Tibial artery (tissue), 4 donors: ENCODE data around the gene GNPNAT1.

Experiments
- DNase-seq, 2 donors: peaks; one replicate each; pipeline ENCODE4 v3.0.0-alpha.2; 2019
- H3K27ac ChIP-seq, 2 donors: fragments of 200-600 bp; sonication (generic) in 1 of 2; 1 replicate in 1 of 2; 2 replicates in 1 of 2; pipeline ENCODE4 v1.5.1; 2018 to 2019; ENCODE audit warnings: mild to moderate bottlenecking in 1 of 2
- H3K27me3 ChIP-seq, 2 donors: fragments of 200-600 bp; sonication (generic) in 1 of 2; one replicate each; pipeline versions ENCODE4 v1.5.1 to v1.6.0; 2016 to 2019
- H3K36me3 ChIP-seq, 3 donors: fragments of 200-600 bp; sonication (generic) in 2 of 3; one replicate each; pipeline ENCODE4 v1.5.1; 2016 to 2019; ENCODE audit warnings: mild to moderate bottlenecking in 2 of 3
- H3K4me1 ChIP-seq, 4 donors: fragments of 200-600 bp; sonication (generic) in 2 of 4; 1 replicate in 3 of 4; 2 replicates in 1 of 4; pipeline ENCODE4 v1.5.1; 2016 to 2019
- H3K4me3 ChIP-seq, 2 donors: fragments of 200-600 bp; sonication (generic) in 1 of 2; 1 replicate in 1 of 2; 2 replicates in 1 of 2; pipeline ENCODE4 v1.5.1; 2018 to 2019; ENCODE audit warnings: mild to moderate bottlenecking in 2 of 2
- H3K9me3 ChIP-seq, 3 donors: fragments of 200-600 bp; sonication (generic) in 1 of 3; one replicate each; pipeline ENCODE4 v1.5.1; 2016 to 2019
- intact Hi-C: fragments of 100-400 bp; cut with DNase I; formaldehyde crosslinking; loops from one replicate; pipeline ENCODE4 v1.15.0; 2023; ENCODE audit warnings: low total_unique reads
- TF ChIP-seq, protein P1 (sequence below), 2 experiments: fragments of 200-600 bp in 1 of 2; fragments of 450-650 bp in 1 of 2; IDR thresholded peaks; one replicate each; pipeline ENCODE4 v1.5.1; 2017 to 2019; ENCODE audit warnings: antibody characterized with exemption in 2 of 2, mild to moderate bottlenecking in 1 of 2, moderate library complexity in 1 of 2

The GNPNAT1 gene

DNA sequence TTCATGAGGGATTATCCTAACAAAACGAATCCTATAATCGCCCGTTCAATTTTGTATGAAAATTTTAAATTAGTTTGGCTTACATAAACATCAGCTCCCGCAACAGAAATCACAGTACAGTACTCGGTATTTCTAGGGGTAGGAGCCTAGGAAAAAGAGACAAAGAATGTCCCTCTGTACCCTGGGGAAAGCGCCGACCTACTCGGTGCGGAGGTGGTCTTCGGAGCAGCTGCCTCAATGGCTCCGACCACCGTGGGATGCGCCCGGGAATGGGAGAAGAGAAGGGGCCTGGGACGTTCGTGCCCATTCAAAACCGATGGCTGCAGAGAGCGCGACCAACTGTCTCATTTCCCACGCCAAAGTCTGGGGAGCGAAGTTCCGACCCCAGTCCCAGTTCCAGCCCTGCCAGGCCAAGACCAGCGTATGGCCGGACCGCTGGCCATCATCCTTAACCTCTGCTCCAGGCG lies 618 bp downstream of the GNPNAT1 start:
- intact Hi-C loops, result loop anchor here (5.0 kb wide), 1 partner anchor 58 kb away; the partner anchor contains the start of gene STYX

DNA sequence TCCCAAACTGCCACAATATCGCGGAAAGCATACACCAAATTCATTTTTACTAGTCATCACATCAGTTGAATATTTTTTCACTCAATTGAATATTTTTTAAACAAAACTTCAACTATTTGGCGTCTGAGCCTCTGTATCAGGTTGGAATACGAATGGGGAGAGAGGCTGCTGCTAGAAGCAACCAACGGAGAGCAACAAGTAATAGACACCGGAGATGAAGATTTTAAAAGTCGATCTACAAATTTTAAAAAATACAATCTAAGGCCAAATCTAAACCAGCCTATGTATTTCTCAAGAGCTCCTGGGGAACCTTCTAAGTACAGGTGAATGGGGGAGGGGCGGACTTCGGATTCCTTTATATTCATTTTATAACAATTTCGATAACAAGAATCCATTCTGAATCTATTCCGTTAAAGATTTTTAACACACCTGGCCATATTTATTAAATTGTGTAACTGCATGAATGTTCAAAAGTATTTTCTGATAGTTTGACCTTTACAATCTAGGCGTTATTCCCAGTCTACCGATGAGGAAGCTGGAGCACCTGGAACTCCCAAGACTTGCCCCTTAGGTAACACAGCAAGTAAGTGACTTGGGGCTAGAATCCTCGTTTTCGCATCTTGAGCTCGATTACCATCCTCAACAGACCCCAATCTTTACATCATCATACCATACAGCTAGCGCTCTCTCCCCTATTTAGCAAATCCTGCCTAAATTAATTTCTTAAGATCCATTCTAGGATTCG lies 1.2 kb downstream of the GNPNAT1 start:
- Histone ChIP-seq H3K9me3 (no peaks in the 10 kb centered on the region), H3K36me3 (no peaks in the 10 kb centered on the region), H3K4me1 (peaks cover 0 to 38% (median 15%) of the 10 kb centered on the region in 4 donors), H3K4me3 (peak overlapping the region; percentile 60 to 85), H3K27me3 (no peaks in the 10 kb centered on the region), H3K27ac (peak overlapping the region; percentile 79 to 94)
- no peak for DNase-seq
- TF ChIP-seq, protein P1, sequence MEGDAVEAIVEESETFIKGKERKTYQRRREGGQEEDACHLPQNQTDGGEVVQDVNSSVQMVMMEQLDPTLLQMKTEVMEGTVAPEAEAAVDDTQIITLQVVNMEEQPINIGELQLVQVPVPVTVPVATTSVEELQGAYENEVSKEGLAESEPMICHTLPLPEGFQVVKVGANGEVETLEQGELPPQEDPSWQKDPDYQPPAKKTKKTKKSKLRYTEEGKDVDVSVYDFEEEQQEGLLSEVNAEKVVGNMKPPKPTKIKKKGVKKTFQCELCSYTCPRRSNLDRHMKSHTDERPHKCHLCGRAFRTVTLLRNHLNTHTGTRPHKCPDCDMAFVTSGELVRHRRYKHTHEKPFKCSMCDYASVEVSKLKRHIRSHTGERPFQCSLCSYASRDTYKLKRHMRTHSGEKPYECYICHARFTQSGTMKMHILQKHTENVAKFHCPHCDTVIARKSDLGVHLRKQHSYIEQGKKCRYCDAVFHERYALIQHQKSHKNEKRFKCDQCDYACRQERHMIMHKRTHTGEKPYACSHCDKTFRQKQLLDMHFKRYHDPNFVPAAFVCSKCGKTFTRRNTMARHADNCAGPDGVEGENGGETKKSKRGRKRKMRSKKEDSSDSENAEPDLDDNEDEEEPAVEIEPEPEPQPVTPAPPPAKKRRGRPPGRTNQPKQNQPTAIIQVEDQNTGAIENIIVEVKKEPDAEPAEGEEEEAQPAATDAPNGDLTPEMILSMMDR (IDR thresholded peaks at IDR 0.05), result no peak
- intact Hi-C loops, result loop anchor here (5.0 kb wide), 1 partner anchor 58 kb away; the partner anchor contains the start of gene STYX

More for the DNA sequence above, 618 bp downstream of the GNPNAT1 start:
- Histone ChIP-seq H3K27ac (peak overlapping the region; percentile 79 to 94), H3K36me3 (no peaks in the 10 kb centered on the region), H3K27me3 (no peaks in the 10 kb centered on the region), H3K4me3 (peak overlapping the region; percentile 60 to 85), H3K4me1 (peaks cover 0 to 38% (median 15%) of the 10 kb centered on the region in 4 donors), H3K9me3 (no peaks in the 10 kb centered on the region)
- no peak for DNase-seq
- TF ChIP-seq, protein P1 (IDR thresholded peaks at IDR 0.05), result no peak

DNA sequence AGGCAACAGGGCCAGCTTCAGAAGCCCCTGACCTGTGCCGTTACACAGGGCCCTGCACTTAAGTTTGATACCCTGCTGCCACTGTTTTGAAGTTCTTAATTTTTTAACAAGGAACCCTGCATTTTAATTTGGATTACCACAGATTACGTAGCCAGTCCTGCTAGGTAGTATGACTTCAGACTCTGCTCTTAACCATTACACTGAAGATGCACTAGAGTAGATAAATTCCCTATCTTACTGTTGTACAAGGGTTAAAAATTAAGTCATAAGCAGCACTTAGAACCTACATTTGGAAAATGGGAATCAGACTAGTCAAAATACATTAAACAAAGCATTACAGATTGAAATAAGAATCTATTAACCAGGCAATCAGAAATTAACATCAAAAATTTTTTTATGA lies 2.3 kb downstream of the GNPNAT1 start:
- H3K4me1 ChIP-seq, result peaks cover 0 to 38% (median 15%) of the 10 kb centered on the region in 4 donors
- TF ChIP-seq, protein P1 (IDR thresholded peaks at IDR 0.05), result no peak
- DNase-seq, result no peak
- H3K4me3 ChIP-seq, result no peak overlapping the region
- no peaks in the 10 kb centered on the region for H3K27me3 ChIP-seq
- intact Hi-C loops, result no loop called here
- no peak overlapping the region for H3K27ac ChIP-seq
- H3K36me3 ChIP-seq, result no peaks in the 10 kb centered on the region
- no peaks in the 10 kb centered on the region for H3K9me3 ChIP-seq

DNA sequence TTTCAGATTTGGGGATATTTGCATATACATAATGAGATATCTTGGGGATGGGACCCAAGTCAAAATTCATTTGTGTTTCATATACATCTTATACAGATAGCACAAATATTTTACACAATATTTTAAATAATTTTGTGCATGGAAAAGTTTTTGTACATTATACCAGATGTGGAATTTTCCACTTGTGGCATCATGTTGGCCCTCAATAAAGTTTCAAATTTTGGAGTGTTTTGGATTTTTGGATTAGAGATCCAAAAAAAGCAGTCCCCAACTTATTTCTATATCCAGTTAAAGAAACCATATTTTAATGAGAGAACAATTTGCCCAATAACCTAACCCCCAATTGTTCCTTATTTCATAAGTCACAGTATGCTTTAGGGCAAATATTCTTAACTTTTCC lies 4.5 kb downstream of the GNPNAT1 start:
- peaks cover 0 to 25% (median 12%) of the 10 kb centered on the region in 4 donors for H3K4me1 ChIP-seq
- intact Hi-C loops, result no loop called here
- TF ChIP-seq, protein P1 (IDR thresholded peaks at IDR 0.05), result no peak
- no peak overlapping the region for H3K4me3 ChIP-seq
- H3K36me3 ChIP-seq, result no peaks in the 10 kb centered on the region
- H3K9me3 ChIP-seq, result no peaks in the 10 kb centered on the region
- H3K27me3 ChIP-seq, result no peaks in the 10 kb centered on the region
- no peak overlapping the region for H3K27ac ChIP-seq
- no peak for DNase-seq

DNA sequence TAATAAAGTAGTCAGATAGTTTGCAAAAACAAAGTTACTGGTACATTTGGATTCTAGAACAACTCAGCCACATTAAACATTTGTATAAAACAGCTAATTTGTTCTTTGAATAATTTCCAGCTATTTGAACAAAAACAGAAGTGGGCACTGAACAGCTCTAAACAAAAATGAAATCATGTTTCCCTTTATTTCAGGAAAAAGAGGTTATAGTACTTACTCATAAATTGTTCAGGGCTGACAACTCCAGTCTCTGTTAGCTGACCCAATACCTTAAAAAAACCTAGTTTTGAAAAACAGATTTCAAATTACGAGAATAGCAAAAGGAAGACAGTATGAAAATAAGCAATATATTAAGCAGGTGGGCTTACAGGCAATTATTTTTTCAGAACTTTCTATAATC lies 8.2 kb downstream of the GNPNAT1 start:
- Histone ChIP-seq H3K4me3 (no peak overlapping the region), H3K27me3 (no peaks in the 10 kb centered on the region), H3K36me3 (peaks cover 6 to 17% (median 12%) of the 10 kb centered on the region in 3 donors), H3K9me3 (no peaks in the 10 kb centered on the region), H3K4me1 (peaks cover 0 to 3% (median under 1%) of the 10 kb centered on the region in 4 donors), H3K27ac (no peak overlapping the region)
- intact Hi-C loops, result no loop called here
- DNase-seq, result no peak
- TF ChIP-seq, protein P1 (IDR thresholded peaks at IDR 0.05), result no peak
